Umbilical cord (tissue), 2 donors: ENCODE data around the gene SF3B3. TPM values are rescaled to one million over a fixed set of nuclear protein-coding genes. Genes with fewer than 3 reads are reported as not detected.
"Not testable (repeated sequence)": the region's sequence is repeated elsewhere in the genome, so short reads cannot be mapped to it uniquely, and the experiment has no call there.

Experiments
- DNase-seq: peaks from one replicate; pipeline ENCODE4 v3.0.0-alpha.2; 2015; ENCODE audit warnings: low spot score
- total RNA-seq: library from RNA; depleted of rRNA; stranded (reverse); fragments of >200 nt; gene quantifications from one replicate; pipeline ENCODE4 v1.2.3, GENCODE V29; 2014; ENCODE audit warnings: low replicate concordance; ENCODE audit not compliant: insufficient read depth

SF3B3 gene
- total RNA-seq, 1 donor from 2014 or later: 64.0 TPM

DNA sequence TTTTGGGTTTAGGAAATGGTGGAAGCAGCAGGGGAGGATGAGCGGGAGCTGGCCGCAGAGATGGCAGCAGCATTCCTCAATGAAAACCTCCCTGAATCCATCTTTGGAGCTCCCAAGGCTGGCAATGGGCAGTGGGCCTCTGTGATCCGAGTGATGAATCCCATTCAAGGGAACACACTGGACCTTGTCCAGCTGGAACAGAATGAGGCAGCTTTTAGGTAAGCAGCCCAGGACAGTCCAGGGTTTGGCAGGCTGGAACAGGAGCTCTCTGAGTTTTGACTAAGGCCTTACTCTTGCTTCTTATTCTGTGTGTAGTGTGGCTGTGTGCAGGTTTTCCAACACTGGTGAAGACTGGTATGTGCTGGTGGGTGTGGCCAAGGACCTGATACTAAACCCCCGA, 41.4 kb downstream of the SF3B3 start:
- DNase-seq: no peak

DNA sequence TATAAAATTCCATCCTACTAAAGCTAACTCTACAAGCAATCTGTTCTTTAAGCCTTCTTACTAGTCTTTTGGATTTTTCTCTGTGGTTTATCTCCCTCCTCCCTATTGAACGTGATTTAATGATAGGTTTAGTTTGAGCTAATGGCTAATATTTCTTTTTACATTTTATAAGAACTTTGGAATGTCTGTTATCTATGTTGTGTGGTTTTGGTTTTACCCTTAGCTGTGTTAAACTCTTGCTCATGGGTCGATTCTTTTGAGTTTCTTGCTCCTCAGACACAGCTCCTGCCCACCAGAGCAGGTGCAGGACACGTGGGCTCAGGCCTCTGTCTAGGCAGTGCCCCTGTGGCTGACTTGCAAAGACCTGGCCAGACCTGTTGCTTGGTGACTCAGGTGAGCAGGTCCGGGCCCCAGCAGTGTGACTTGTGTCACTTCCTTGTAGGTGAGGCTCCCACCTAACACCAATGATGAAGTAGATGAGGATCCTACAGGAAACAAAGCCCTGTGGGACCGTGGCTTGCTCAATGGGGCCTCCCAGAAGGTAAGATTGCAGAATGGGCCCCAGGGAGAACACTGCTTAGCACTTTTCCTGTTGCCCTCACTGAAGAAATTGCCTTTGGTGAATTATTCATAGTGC, 45.1 kb downstream of the SF3B3 start:
- no peak for DNase-seq

GRCh38 chr16:70569752-70570151, 46.1 kb downstream of the SF3B3 start:
- no peak for DNase-seq

GRCh38 chr16:70570967-70571570, 47.5 kb downstream of the SF3B3 start:
- no peak for DNase-seq

DNA sequence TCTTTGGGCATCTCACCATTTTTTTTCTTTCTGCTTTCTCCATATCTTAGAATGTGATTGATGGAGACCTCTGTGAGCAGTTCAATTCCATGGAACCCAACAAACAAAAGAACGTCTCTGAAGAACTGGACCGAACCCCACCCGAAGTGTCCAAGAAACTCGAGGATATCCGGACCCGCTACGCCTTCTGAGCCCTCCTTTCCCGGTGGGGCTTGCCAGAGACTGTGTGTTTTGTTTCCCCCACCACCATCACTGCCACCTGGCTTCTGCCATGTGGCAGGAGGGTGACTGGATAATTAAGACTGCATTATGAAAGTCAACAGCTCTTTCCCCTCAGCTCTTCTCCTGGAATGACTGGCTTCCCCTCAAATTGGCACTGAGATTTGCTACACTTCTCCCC, 48.0 kb downstream of the SF3B3 start:
- no peak for DNase-seq

DNA sequence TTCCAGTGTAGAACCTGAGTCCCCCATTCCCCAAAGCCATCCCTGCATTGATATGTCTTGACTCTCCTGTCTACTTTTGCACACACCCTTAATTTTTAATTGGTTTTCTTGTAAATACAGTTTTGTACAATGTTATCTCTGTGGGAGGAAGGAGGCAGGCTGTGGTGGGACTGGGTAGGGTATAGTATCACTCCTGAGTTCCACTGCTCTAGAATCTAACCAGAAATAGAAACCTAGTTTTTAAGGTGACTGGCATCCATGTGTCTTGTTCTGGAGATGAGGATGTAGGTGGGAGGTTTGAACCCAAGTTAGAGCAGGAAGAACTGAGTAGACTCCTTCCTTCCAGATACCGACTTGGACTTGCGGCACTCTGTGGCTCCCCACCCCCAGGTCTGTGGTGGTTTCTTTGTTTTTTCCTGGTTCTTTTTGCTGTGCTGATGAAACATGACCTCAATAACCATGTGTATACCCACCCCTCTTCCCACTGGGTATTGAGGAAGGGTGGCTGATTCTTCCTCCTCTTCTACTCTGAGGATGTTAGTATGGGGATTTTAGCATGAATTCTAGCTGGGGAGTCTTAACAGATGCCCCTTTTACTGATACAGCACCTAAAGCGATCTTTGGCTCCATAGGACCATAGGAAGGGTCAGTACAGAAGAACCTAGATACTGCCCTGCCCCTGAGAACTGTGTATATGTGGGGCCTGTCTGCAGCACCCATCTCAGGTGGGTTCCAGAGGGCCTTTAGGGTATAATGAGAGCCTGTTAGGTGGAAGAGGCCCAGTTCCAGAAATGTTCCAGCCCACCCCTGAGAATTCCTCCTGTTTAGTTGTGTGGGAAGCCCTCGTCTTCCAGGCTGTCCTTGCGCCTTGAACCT, 48.7 kb downstream of the SF3B3 start:
- DNase-seq: no peak

DNA sequence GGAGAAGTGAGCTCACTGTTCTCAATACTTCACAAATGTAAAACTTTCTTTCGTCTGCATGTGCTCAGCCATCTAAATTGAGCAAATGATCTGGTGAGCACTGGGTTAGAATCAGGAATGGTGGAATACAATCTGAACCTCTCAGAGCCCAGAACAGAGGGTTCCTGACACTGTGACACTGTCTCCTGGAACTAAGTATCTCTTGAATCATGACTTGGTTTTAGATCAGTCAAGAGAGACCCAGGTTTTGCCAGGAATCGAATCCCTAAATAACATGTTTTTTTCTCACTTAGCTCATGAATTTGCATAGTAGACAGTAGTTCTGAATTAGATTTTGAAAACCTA, 49.3 kb downstream of the SF3B3 start:
- no peak for DNase-seq

DNA sequence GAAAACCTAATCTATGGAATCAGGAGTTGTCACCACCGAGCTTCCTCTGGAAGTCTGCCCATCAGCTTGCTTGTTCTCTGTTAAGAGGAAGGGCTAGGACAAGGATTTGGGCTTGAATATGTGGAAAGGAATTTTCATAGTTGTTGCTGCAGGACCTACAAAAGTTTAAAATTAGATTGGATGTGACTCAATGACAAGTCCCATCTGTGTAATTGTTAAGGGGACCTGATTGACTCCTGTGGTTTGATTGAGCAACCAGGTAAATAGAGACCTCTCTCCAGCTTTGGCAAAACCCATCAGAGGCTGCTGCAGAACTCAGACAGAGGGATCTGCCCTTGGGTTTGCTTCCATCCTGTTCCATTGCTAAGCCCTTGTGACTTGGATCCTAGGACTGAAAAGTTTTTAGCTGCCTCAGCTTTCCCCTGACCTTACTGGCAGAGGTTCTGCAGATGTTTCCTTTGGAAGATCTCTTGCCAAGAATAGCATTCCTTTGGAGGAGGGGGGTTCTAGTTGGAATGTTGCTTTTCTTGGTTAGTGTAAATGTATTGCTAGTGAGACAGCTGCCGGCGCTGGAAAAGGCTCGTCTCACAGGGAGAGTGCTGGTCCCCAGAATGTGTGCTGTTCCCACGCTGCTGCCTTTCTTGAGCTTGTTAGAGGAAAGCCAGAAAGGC, 50.0 kb downstream of the SF3B3 start:
- peak; percentile 92 for DNase-seq

DNA sequence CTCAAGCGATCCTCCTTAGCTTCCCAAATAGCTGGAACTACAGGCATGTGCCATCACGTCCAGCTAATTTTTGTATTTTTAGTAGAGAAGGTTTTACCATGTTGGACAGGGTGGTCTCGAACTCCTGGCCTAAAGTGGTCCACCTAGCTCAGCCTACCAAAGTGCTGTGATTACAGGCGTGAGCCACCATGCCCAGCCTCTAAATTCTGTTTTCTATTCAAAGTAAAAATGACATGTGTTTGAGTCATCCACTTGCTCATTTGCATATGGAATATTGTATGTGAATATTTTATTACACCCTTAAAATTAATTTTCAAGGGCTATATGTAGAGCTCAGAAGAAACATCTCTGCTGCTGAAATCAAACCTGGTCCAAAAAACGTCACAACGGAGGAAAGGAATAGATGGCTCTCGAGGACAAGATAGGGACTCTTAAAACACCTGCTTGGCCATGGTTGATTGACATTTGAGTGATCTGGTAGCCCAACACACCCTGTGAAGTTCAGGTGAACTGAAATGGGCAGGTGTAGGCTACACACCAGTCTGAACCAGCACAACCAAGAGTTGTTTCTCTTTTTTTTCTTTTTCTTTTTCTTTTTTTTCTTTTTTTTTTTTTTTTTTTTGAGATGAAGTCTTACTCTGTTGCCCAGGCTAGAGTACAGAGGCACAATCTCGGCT, 51.1 kb downstream of the SF3B3 start:
- DNase-seq: no peak

DNA sequence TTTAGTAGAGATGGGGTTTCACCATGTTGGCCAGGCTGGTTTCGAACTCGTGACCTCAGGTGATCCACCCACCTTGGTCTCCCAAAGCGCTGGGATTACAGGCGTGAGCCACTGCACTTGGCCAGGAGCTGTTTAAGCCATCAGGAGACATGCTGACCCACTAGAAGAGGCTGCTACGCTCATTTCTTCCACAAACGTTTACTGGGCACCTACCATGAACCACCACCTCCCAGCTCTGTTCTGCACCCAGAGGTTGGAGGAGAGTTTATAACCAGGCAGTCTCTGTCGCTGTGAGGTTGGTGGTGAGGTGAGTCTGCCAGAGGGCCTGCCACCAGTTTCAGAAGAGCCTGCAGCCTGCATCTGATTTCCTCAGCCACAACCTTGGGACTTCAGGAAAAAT, 51.8 kb downstream of the SF3B3 start:
- no peak for DNase-seq

DNA sequence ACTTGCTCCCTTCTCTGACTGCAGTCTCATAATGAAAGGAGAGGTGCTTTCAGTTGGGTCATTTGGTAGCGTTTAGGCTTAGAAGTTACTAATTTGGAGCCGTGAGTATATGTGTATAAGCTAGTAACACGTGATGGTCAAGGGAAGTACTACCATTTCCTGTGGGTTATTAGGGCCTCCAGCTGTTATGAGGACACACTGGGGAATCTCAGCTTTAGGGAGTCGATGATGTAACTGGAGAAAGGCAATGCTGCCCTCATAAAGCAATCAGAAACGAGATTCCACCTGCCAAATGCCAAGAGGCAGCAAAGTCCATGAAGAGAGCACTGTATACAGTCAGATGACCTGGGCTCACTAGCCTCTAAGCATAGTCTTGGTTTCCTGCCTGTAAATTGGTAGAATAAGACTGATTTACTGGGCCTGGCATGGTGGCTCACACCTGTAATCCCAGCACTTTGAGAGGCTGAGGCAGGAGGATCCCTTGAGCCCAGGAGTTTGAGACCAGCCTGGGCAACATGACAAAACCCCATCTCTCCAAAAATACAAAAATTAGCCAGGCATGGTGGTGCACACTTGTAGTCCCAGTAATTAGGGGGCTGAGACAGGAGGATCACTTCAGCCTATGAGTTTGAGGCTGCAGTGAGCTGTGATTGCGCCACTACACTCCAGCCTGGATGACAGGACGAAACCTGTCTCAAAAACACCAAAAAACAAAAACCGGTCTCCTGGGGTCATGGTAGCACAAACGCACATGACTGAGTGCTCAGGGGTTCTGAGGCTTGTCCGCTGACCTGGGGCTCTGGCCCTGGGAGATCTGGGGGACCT, 53.0 kb downstream of the SF3B3 start:
- peak; percentile 58 for DNase-seq

DNA sequence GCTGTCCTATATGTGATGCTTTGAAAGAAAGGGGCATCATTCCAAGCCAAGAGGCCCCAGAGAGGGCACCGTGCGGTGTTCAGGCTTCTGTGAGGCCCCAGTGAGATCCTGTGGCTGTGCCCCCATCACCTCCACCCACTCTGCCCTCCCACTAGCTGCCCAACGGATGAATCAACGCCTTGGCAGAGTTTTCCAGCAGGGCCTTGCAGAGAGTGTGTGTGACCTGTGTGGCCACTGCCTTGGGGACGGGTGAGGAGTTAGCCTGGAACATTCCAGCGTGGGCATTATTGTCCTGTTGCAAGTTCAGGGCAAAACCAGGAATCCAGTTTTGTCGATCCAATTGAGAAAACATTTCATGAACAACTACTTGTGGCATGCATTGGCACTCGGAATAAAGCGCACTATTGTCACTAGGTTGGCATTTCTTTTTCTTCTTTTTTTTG, 53.7 kb downstream of the SF3B3 start:
- DNase-seq: peak; percentile 26

GRCh38 chr16:70578035-70578434, 54.4 kb downstream of the SF3B3 start:
- DNase-seq: no peak

DNA sequence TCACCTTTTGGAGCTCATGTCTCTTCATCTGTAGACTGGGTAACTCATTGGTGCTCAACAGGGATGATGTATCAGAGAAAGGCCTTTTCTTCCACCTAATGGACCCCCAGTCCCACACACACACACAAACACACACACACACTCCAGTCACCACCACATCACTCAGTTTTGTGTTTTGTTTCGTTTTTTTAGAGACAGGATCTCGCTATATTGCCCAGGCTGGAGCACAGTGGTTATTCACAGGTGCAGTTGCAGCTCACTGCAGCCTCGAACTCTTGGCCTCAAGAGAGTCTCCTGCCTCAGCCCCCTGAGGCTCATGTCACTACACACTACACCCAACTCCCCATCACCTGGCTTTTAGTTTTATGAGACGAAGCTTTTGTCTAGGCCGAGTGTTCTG, 55.6 kb downstream of the SF3B3 start:
- DNase-seq: no peak

GRCh38 chr16:70579648-70580630, 56.3 kb downstream of the SF3B3 start:
- peak; percentile 68 for DNase-seq

DNA sequence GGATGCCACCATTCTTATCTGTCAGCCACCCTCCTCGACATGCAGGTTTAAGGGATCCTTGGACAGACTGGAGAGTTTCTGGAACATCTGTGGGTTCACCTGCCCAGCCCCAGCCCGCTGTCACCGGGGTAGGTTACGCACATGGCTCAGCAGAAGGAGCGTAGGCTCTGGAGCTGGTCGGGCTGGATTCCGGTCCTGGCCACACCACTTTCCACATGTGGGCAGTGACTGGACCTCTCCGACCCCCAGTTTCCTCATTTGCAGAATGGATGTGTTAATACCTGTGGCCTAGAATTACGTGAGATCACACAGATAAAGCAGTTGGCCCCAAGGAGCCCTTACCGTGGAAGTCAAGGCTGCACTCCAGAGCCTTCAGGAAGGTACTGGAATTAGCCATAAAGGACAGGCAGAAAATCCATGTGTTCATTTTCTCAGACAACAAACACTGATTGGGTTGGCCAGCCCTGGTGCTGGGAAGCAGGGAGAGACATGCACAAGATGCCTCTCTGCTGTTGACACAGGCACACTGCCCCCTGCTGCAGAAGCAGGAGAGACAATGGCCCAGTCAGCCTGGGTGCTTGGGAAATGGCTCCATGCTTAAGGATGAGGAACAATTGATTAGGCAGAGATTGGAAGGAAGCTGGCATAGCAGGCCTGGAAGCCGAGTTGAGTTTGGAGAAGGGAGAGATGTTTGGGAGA, 58.8 kb downstream of the SF3B3 start:
- no peak for DNase-seq

DNA sequence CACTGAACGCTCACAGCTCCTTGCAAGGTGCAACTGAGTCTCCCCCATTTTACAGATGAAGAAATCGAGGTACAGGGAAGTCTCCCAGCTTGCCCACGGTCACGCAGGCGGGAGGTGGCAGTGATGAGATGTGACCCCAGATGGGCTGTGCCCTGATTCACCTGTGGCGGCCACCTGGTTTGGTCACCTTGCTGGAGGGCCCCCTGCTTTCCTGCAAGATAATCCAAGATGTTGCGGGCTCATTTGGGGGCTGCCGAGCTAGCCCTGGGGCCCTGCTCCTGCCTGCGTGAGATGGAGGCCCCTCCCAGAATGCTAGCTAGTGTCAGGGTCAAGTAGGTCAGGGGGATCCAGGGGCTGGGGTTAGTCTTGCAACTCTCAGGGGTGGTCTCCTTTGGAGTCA, 63.1 kb downstream of the SF3B3 start:
- no peak for DNase-seq

DNA sequence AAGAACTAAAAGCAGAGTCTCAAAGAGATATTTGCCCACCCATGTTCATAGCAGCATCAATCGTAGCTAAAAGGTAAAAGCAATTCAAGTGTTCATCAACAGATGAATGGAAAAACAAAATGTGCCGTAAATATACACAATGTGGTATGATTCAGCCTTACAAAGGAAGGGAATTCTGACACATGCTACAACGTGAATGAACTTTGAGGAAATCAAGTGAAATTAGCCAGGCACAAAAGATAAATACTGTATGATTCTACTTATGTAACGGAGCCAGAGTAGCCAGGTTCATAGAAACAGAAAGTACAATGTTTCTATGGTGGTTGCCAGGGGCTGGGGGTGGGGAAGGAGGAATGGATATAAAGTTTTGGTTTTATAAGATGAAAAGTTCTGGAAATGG, 64.9 kb downstream of the SF3B3 start:
- peak; percentile 55 for DNase-seq

DNA sequence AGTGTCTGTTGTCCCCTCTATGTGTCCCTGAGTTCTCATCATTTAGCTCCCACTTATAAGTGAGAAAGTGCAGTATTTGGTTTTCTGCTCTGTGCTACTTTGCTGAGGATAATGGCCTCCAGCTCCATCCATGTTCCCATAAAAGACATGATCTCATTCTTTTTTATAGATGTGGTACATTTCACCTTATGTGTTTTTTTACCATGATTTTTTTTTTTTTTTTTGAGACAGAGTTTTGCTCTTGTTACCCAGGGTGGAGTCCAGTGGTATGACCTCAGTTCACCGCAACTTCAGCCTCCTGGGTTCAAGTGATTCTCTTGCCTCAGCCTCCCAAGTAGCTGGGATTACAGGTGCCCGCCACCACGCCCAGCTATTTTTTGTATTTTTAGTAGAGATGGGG, 65.8 kb downstream of the SF3B3 start:
- DNase-seq: not testable (repeated sequence)
